ENCODE results near the gene SELENOP.
"Not testable (repeated sequence)": the region's sequence is repeated elsewhere in the genome, so short reads cannot be mapped to it uniquely, and the experiment has no call there.

SELENOP gene

DNA sequence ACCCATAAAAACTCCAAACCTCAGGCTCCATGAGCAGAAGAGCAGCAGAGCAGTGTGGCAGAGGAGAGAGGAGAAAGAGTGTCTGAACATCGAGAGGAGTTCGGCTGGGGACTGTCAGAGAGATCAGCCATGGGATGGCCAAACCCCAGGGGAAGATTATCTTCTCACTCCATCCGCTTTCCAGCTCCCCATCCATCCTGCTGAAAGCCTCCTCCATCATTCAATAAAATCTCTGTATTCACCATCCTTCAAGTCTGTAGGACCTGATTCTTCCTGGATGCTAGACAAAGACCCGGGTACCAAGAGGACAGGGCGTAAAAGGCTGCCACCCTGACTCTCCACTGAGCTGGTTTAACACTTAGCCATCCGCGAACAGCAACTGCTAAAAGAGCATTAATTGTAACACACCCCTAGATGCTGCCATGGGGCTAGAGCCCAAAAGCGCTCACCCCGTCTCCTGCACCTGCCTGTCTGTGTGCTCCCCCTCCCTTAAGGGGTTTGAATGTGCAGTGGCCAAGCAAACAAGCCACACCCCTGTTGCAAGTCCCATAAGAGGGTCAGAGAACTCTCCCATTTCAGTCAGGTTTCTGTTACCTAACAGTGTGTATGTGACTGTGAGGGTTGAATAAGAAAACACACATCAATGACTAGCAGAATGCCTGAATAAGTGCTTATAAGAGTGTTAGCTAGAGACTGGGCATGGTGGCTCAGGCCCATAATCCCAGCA is 13.9 kb upstream of the SELENOP start:
- no peak for DNase-seq

DNA sequence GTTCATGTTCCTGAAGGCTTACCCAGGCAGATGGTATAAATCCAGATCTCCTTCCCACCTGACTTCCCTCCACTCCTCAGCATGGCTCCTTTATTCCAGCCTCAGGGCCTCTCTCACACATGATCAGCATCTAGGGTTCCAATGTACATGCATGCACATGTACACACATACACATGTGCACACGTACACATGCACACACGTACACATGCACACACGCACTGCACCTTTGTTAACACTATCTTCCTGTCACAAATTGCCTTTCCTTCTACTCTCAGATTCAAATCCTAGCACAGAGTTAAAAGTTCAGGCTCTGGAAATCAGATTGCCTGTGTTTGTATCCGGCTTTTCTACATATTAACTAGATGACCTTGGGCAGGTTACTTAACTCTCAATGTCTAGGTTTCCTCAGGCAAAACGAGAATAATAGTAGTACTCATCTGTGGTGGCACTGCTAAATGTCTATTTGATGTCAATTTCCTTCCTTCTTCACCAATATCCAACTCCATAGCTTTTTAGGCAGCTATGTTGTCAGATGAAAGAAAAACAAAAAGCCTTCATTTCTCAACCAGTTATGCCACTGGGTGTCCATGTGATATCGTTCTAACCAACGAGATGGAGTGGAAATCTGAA is 12.8 kb upstream of the SELENOP start:
- DNase-seq, result no peak

DNA sequence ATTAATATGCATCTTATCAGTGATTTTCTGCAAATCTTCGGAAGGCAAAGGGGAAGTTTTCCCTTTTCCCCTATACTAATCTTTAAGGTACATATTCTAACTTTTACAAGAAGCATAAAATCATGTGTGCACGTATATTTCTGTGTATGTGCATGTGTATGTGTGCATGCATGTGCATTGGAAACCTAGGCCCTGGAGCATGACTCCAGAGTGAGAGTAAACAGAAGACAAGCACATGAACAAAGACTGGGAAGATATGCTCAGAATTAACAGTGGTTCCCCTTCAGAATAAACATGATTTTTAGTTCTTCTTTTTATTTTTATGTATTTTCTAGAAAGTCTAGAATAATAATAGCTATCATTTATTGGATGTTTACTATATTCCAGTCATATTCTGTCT is 10.9 kb upstream of the SELENOP start:
- DNase-seq, result no peak

DNA sequence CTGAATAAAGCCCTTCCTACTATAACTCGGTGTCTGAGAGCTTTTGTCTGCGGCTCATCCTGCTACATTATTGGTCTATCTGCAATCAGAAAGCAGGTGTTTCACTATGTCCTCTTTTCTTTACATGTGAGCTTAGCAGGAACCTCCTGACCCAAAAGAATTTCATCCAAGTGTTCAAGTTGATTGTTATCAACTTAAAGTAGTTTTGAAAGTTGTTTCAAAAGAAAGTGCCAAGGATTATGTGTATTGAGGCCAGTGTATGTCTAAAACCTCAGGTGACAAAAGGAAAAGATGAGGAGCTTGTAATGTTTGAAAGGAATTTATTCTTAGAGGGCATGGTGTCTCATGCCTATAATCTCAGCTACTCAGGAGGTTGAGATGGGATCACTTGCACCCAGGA is 8.1 kb upstream of the SELENOP start:
- DNase-seq, result no peak

DNA sequence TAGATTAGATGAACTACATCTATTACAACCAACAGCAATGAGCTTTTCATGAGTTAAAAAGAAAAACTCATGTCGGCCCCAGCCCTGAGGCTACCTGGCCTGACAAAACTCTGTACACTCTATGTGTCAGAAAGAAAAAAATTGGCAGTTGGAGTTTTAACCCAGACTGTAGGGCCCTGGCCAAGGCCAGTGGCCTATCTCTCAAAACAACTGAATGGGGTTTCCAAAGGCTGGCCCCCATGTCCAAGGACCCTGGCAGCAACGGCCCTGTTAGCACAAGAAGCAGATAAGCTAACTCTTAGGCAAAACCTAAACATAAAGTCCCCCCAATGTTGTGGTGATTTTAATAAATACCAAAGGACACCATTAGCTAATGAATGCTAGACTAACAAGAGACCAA is 4.9 kb upstream of the SELENOP start:
- not testable (repeated sequence) for DNase-seq

DNA sequence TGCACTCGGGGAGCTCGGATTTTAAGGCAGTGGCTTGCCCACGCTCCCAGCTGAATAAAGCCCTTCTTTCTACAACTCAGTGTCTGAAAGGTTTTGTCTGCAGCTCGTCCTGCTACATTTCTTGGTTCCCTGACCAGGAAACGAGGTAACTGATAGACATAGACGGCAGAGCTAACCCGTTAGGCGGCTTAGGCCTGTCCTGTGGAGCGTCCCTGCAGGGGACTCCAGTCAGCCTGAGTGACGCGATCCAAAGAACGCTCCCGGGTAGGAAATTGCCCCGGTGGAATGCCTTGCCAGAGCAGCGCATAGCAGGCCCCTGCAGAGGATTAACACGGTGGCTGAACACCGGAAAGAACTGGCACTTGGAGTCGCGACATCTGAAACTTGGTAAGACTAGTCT is 1.8 kb upstream of the SELENOP start:
- DNase-seq, result no peak

DNA sequence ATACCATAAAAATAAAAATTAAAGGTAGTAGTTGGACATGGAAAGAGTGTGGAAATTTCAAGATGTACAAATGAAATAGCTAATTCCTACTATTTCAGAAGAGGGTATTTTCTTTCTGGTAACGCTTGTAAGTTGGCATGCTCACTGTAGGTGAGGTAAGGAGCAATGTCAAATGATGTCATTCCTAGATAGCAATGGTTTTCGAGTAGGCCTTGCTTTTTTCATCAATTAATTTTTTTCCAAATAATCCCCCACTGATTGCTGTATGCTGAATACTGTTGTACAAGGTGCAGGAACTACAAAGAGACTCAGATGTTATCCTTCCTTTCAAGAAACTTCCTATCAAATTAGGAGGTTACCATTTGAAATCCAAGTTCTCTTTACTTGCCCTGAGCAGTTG is 928 bp upstream of the SELENOP start:
- no peak for DNase-seq

DNA sequence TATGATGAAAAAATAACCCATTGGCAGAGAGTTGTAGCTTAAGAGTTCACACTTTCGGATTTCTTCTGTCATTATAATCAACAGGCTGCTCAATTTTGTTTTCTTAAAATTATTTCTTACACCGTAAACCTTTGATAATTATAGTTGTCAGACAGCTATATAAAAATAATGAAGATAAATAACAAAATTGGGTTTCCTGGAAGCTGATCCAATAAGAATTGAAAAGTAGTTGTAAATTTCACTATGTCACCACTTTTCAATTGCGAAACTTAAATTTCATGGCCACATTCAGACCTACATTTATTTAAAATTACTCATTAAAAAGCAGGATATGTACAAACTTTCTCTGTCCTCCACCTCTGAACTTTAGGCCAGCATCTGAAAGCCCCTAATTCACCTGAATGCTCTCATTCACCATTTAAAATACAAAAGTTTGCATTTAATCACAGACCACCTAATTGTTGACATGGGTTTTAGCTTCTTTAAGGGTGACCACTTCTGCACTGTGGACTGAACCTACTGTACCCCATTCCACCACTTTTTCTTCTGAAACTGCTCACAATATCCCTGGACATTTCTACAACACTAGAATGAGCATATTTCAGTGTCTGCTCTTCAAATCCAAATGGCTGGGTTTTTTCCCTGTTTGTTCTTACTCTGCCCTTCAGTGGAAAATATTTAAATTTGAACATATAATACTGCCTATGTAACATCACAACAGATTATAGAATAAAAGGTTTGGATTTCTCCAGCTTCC is 680 bp downstream of the SELENOP start:
- no peak for DNase-seq

DNA sequence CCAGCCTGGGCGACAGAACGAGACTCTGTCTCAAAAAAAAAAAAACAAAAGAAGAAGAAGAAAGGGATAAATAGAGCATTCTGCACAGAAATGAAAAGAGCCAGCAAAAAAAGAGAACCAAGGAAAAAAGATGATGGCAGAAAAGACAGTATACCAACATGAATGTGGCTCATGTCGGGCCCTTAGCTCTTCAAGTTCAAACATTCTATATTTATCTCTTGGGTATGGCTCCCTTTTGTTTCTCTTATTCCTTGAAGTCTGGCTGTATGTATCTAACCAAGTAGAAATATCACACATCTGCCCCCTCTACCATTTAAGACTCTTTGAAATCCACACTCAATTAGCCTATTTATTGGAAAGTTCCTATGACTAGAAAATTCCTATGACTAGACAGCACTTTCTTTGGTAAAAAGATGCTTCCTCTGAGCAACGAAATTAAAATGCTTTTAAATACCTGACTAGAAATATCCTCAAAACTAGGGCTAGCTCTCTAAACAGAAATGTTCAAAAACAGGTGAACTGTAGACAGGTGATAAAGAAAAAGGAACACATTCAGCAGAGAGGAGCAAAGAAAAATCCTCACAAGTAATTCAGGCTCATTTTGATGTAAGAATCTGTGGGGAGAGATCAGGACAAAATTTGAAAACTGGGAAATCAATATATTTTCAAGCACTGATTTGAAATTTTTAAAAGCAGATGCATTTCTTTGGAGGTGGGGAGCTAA is 2.6 kb downstream of the SELENOP start:
- no peak for DNase-seq

DNA sequence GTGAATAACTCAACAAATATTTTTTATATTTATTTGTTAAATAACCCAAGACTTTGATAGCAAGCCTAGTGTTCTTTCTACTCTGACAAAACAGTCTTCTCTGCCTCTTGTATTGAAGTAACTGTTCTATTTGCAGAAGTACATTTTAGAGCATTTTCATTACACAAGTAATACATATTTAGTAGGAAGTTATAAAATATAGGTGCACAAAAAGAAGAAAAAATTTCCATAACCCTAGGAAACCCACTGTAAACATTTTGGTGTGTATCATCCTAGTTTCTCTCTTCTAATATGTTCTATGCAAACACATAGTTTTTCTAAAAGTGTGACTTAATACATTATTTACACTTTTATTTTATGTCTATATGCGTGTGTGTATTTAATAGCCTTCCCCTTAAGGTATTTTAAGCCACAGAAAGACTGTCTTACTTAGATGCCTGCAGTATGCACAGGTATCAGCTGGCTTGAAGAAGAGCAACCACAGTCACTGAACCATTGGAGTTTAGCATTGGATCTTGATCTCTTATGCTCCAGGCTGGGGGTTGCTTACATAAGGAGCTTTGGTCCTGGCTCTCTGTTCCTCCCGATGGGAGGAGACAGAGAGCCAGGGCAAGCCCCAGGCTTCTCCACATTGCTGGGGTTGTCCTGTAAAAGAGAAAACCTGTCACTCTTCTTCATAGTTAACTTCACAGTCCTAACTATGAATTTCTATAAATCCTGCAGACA is 3.8 kb downstream of the SELENOP start:
- DNase-seq, result no peak

DNA sequence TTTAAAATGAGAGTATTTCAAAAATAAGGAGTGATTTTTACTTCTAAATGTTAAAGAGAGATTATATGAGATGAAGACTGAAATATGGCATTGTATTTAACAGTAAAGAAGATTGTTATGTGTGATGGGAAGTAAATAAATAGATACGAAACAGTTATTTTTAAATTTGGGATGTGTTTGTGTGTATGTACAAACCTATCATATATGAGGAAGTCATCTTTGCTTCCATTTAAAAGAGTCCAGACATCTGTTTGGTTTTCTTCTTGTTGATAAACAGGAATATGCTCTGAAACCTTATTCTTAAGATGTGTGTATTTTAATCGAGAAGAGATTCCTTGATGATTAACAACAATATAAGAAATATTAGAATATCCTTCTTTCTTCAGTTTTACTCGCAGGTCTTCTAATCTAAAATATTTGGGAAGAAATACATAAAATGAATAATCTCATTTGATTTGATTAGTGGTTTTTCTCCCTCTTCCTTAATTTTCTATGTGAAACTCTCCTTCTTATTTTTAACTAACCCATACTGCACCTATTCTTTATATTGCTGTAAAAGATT is 4.9 kb downstream of the SELENOP start:
- DNase-seq, result no peak

DNA sequence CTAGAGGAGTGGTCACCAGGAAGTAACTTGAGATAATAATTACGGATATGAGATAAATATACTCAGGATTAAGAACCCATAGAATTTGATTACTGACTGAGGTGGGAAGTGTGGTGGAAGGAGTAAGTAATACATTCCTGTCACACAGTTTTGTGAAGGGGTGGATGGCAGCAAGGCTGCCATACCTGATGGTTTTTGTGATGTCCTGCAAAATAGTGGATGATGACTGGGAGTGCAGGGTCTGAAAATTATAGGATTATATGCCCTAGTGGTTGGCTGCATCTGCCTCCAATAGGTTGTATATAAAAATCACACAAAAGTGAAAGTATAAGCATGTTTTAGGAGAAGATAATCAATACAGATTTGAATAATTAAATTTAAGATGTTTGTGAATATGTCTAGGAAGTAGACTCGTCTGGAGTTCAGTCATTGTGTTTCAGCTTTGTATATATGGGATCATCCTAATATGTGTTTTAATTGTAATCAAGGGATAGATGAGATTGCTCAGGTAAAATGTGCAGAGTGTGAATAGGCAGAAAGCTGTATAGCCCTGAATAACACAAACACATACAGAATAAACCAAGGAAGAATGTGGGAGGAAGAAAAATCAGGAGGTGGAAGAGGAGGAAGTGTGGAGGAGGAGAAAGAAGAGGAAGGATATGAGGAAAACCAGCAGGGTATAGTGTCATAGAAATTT is 5.5 kb downstream of the SELENOP start:
- no peak for DNase-seq

DNA sequence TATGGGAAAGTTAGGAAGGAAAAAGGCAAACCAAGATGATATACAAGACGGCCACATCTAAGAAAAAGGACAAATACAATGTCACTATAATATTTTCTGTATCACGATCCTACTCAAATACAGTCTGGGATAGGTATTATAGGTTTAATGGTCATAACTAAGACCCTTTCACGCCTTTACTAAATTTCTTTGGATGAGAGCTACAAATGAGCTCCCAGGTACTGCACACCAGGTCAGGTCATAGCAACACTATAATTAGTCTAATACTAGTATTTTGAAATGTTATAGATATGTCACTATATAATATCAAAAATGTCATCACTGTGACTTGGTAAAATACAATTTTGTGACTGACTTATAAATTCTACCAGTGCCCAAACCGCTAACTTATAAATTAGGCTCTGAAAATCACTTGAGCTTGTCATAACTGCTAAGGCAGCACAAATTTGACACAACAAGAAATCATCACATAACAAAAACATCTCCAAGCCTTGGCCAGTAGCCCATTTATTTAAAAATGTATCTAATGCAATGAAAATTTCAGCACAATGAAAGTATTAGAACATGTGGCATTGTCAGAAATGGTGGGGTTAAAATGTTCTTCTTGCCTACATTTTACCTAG is 6.9 kb downstream of the SELENOP start:
- DNase-seq, result no peak

DNA sequence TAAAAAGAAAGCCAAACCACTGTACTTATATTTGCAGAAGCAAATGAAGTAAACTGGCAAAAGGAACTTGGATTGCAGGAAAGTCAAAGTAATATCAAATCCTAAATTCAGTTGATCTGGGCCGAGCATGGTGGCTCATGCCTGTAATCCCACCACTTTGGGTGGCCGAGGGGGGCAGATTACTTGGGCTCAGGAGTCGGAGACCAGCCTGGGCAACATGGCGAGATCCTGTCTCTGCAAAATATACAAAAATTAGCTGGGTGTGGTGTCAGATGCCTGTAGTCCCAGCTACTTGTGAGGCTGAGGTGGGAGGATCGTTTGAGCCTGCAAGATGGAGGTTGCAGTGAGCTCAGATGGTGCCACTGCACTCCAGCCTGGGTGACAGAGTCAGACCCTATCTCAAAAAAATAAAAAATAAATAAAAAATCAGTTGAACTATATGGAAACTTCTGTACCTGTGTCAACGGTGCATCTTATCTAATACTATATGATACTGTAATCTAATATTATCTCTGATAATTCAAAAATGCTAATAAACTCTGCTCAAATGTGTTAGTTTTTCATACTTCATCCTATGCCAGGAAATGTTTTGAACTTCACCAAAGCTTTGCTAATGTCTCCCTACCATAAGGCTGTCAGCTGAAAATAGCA is 10.1 kb downstream of the SELENOP start:
- DNase-seq, result no peak

DNA sequence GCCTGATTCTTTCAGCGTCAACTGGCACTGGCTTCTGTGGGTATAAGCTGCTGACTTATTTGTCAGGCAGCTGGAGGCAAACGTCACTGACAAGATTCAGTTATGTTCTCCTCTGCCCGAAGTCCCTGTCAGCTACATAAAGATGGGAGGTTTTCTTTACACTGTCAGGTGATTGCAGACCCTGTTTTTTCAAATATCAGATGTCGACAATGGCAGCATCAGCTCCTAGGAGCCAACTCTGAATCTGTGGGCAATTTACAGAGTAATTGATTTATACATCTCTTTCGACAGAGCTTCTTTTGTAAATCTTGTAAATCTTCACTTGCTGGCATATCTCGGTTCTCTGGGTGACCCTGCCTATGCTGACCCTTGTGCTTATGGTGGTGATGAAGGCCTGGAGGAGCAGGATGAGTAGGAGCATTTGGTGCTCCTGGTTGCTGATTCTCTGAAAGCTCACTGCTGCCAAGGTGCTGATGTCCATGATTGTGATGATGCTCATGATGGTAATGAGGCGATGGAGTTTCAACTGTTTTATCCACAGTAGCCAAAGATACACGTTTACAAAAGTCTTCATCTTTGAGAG is 10.9 kb downstream of the SELENOP start:
- no peak for DNase-seq

DNA sequence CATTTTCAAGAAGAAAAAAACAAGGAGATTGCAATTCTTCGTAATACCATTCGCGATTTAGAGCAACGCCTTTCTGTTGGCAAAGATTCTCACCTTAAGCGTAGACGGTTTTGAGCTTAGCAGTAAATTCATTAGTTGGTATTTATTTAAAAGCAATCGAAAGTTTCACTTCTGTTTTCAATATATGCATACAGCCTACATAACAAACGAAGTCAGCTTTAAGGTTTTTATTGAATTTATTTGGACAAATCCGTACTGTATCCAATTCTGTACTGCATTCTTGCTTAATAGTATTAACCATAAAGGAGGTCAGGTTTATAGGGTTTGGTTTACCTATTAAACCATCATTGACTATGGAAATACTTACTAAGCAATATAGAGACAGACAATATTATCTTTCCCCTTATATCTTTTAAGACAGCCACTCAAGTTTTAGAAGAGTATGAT is 12.0 kb downstream of the SELENOP start:
- no peak for DNase-seq

DNA sequence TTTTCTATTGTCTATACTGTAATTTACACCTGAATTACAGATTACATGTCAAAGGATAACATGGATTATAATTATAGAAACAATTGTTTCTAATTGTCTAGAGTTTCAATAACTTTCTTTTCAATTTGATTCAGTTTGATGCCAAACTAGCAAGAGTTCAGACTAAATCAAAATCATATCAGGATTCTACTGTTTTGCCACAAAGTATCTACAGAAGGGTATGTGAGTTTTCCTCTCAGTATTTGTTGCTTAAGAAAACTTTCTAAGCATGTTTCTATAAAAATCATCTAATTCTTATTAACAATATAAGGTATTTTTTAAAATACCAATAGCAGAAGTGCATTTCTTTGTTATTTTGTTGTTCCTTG is 12.5 kb downstream of the SELENOP start:
- no peak for DNase-seq

DNA sequence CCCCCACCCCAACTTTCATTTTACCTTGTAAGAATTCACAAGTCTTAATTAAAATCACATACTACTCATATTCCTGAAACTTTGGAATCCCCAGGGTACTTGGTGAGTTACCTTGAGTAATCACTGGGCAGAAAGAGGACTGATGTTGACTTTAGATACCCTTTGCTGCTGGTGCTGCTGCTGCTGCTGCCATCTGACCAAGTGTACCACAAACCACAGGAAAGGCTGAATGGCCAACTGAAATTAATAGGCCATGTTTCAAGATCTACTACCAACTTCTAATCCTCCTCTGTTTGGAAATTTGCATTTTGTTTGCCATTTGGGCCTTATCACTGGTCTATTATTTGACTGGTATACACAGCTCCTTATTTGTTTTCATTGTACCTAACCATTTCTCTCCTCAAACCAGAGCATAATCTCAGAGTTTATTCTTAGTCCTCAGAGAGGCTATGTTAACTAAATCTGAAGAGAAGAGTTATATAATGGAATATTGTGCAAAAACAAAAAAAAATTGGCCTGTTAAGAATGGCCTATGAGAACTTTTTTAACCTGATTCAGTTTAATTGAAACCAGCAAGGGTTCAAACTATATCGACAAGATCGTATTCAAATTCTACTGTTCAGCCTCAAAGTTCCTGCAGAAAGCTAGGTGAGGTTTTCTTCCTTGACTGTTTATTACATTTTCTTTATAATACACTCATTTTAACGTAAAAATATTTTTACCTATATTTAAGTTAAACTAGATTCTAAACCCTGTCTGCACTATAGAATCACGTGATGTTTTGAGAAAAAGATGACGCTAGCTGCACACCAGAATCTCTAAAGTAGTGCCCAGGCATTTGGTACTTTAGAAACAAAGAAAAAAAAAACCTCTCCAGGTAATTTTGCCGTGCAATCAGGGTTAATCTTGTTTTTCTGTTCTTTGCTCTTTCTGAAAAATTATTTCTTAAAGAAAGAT is 13.1 kb downstream of the SELENOP start:
- DNase-seq, result no peak

DNA sequence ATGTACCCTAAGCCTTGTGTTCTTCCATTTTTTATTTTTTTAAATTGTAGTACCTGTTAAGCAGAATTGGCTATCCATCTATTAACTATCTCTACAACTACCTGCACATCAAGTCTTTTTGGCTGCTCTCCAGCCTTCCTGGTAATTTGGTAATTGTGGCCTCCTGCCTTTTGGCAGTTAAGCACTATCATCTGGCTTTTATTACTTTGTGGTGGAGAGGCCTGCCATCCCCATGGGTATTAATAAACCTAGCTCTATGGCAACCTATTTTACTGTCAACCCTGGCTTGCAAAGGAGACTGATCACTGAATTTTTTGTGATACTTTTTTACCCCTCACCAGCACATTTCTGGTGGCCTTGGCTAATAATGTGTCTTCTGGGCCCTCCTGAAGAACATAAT is 20.5 kb downstream of the SELENOP start:
- peak; percentile 21 for DNase-seq

Measured in fibroblast of skin of right biceps (primary cell).